Thyroid gland (tissue), 4 donors: Measurements from ENCODE around the gene ZNF554. TPM values are rescaled to one million over a fixed set of nuclear protein-coding genes. Genes with fewer than 3 reads are reported as not detected.

ENCODE experiments used
- DNase-seq, 2 donors: peaks; one replicate each; pipeline ENCODE4 v3.0.0-alpha.2; 2019
- H3K27ac ChIP-seq, 3 donors: fragments of 200-600 bp; sonication (generic); 1 replicate in 2 of 3; 2 replicates in 1 of 3; pipeline ENCODE4 v1.5.1; 2016 to 2019; ENCODE audit warnings: mild to moderate bottlenecking in 1 of 3, moderate library complexity in 1 of 3
- H3K27me3 ChIP-seq: fragments of 200-600 bp; sonication (generic); one replicate; pipeline ENCODE4 v1.5.1; 2019
- H3K36me3 ChIP-seq, 2 donors: fragments of 200-600 bp; sonication (generic); one replicate each; pipeline ENCODE4 v1.5.1; 2016 to 2019
- H3K4me1 ChIP-seq, 2 donors: fragments of 200-600 bp; sonication (generic); one replicate each; pipeline ENCODE4 v1.5.1; 2017 to 2019
- H3K4me3 ChIP-seq, 3 donors: fragments of 200-600 bp; sonication (generic); replicated peaks in 1 of 3; 1 replicate in 2 of 3; 2 replicates in 1 of 3; pipeline ENCODE4 v1.5.1; 2016; ENCODE audit warnings: mild to moderate bottlenecking in 1 of 3
- H3K9me3 ChIP-seq: fragments of 200-600 bp; sonication (generic); one replicate; pipeline ENCODE4 v1.5.1; 2017
- CTCF ChIP-seq, 6 experiments: fragments of 200-600 bp in 3 of 6; fragments of 450-650 bp in 3 of 6; sonication (generic) in 3 of 6; IDR thresholded peaks; one replicate each; pipeline ENCODE4 v1.5.1; 2016 to 2019; ENCODE audit warnings: antibody characterized with exemption in 6 of 6, mild to moderate bottlenecking in 2 of 6, inconsistent platforms in 1 of 6, moderate library complexity in 1 of 6
- POLR2A ChIP-seq, 2 donors: fragments of 450-650 bp; IDR thresholded peaks; one replicate each; pipeline ENCODE4 v1.6.1; 2017; ENCODE audit warnings: antibody characterized with exemption in 2 of 2, mild to moderate bottlenecking in 2 of 2, moderate library complexity in 1 of 2
- WGBS, 2 donors: methylation state at CpG; one replicate each; pipeline ENCODE4 v1.1.5; 2017; 5-methylcytosine and 5-hydroxymethylcytosine counted together
- intact Hi-C: fragments of 100-400 bp; cut with DNase I; formaldehyde crosslinking; loops from one replicate; pipeline ENCODE4 v1.15.1; 2023
- total RNA-seq, 4 donors: library from RNA; depleted of rRNA; stranded (reverse); fragments of >200 nt; gene quantifications; one replicate each; pipeline ENCODE4 v1.2.3, GENCODE V29; 2016

ZNF554 gene
- total RNA-seq, 4 donors from 2014 or later: 4.9 to 9.2 (median 6.2) TPM

- 96% methylated on average over 18 to 20 of the region's 20 CpGs for WGBS, 2 donors
- H3K4me3 ChIP-seq: no peak overlapping the region
- H3K36me3 ChIP-seq: peaks cover 30 to 36% of the 10 kb centered on the region in 2 donors
- no peaks in the 10 kb centered on the region for H3K4me1 ChIP-seq
- intact Hi-C loops: no loop called here
- H3K9me3 ChIP-seq: no peaks in the 10 kb centered on the region
- DNase-seq: no peak
- no peak overlapping the region for H3K27ac ChIP-seq
- TF ChIP-seq CTCF (IDR thresholded peaks at IDR 0.05) (no peak), POLR2A (IDR thresholded peaks at IDR 0.05) (no peak)
- H3K27me3 ChIP-seq: no peaks in the 10 kb centered on the region
These were observed 8.4 kb upstream of the ZNF554 start for GRCh38 chr19:2811221-2811722.

- intact Hi-C loops: no loop called here
- 95 to 96% methylated on average over 24 to 29 of the region's 34 CpGs for WGBS, 2 donors
- H3K27me3 ChIP-seq: no peaks in the 10 kb centered on the region
- no peaks in the 10 kb centered on the region for H3K9me3 ChIP-seq
- no peaks in the 10 kb centered on the region for H3K4me1 ChIP-seq
- H3K4me3 ChIP-seq: no peak overlapping the region
- H3K27ac ChIP-seq: no peak overlapping the region
- DNase-seq: no peak
- TF ChIP-seq POLR2A (IDR thresholded peaks at IDR 0.05) (no peak), CTCF (IDR thresholded peaks at IDR 0.05) (no peak)
- peaks cover 30 to 33% of the 10 kb centered on the region in 2 donors for H3K36me3 ChIP-seq
These were observed 7.8 kb upstream of the ZNF554 start for GRCh38 chr19:2811735-2812413.

GRCh38 chr19:2812414-2813234 is 7.0 kb upstream of the ZNF554 start:
- H3K27ac ChIP-seq: no peak overlapping the region
- 60 to 94% methylated on average over 1 to 14 of the region's 37 CpGs for WGBS, 2 donors
- TF ChIP-seq POLR2A (IDR thresholded peaks at IDR 0.05): no peak
- no peak for TF ChIP-seq CTCF (IDR thresholded peaks at IDR 0.05)

GRCh38 chr19:2813235-2814160 is 6.2 kb upstream of the ZNF554 start:
- intact Hi-C loops: no loop called here
- Histone ChIP-seq H3K9me3 (no peaks in the 10 kb centered on the region), H3K27me3 (no peaks in the 10 kb centered on the region), H3K4me3 (no peak overlapping the region), H3K27ac (no peak overlapping the region), H3K36me3 (peaks cover 15 to 17% of the 10 kb centered on the region in 2 donors), H3K4me1 (no peaks in the 10 kb centered on the region)
- TF ChIP-seq CTCF (IDR thresholded peaks at IDR 0.05) (no peak), POLR2A (IDR thresholded peaks at IDR 0.05) (no peak)
- DNase-seq: no peak
- 88 to 90% methylated on average over 19 to 30 of the region's 35 CpGs for WGBS, 2 donors

More at GRCh38 chr19:2812414-2813234, 7.0 kb upstream of the ZNF554 start:
- H3K4me3 ChIP-seq: no peak overlapping the region
- intact Hi-C loops: no loop called here
- H3K4me1 ChIP-seq: no peaks in the 10 kb centered on the region
- no peaks in the 10 kb centered on the region for H3K27me3 ChIP-seq
- H3K36me3 ChIP-seq: peaks cover 24 to 26% of the 10 kb centered on the region in 2 donors
- H3K9me3 ChIP-seq: no peaks in the 10 kb centered on the region
- no peak for DNase-seq
